IMR-90 (cell line): ENCODE data around the gene MORF4L2. TPM values are rescaled to one million over a fixed set of nuclear protein-coding genes. Genes with fewer than 3 reads are reported as not detected.

Source experiments
- ATAC-seq: fragments of 200-7000 bp; cut with Tn5 transposase; 2 replicates; pipeline ENCODE4 v1.9.1; 2020; ENCODE audit warnings: low read depth, mild to moderate bottlenecking, moderate library complexity
- BruUV-seq: library from RNA; stranded (reverse); fragments of 400-500 nt; replicated peaks from 2 replicates; lab custom pipeline; 2021; lab: Mats Ljungman, UMichigan
- CTCF ChIA-PET: fragments of 300-600 bp; formaldehyde crosslinking; extraction: SDS; loops from one replicate; lab custom pipeline; 2021; ENCODE audit warnings: antibody characterized with exemption; lab: Yijun Ruan, JAX
- POLR2A ChIA-PET: fragments of 300-600 bp; sonication (Branson Sonifier 250); formaldehyde crosslinking; loops from one replicate; lab custom pipeline; 2022; ENCODE audit warnings: antibody characterized with exemption; ENCODE audit not compliant: unreplicated experiment; lab: Charles Lee
- DNase-seq: peaks from one replicate; pipeline ENCODE4 v3.0.0; 2013
- H2AFZ ChIP-seq: replicated peaks from 2 replicates; pipeline ENCODE3; 2013; ENCODE audit warnings: low read length, mild to moderate bottlenecking; ENCODE audit not compliant: poor library complexity
- H2AK5ac ChIP-seq: 2 replicates; pipeline ENCODE4 v1.6.1; 2013; ENCODE audit warnings: low read depth, low read length, inconsistent platforms
- H2AK9ac ChIP-seq: replicated peaks from 2 replicates; pipeline ENCODE3; 2013; ENCODE audit warnings: mild to moderate bottlenecking, low read depth, low read length, moderate library complexity; ENCODE audit not compliant: poor library complexity
- H2BK120ac ChIP-seq: 2 replicates; pipeline ENCODE4 v1.6.1; 2013; ENCODE audit warnings: low read depth, low read length, inconsistent platforms
- H2BK15ac ChIP-seq: 3 replicates; pipeline ENCODE4 v1.6.1; 2013; ENCODE audit warnings: low read depth, low read length, inconsistent platforms
- H2BK20ac ChIP-seq: 2 replicates; pipeline ENCODE4 v1.6.1; 2013; ENCODE audit warnings: low read depth, mild to moderate bottlenecking, inconsistent platforms, low read length, moderate library complexity
- H2BK5ac ChIP-seq: 2 replicates; pipeline ENCODE4 v1.6.1; 2013; ENCODE audit warnings: mild to moderate bottlenecking, low read depth, low read length, inconsistent platforms; ENCODE audit not compliant: poor library complexity, severe bottlenecking
- H3K14ac ChIP-seq: replicated peaks from 2 replicates; pipeline ENCODE4 v1.6.1; 2013; ENCODE audit warnings: low read depth, low read length, inconsistent platforms
- H3K18ac ChIP-seq: 2 replicates; pipeline ENCODE4 v1.6.1; 2013; ENCODE audit warnings: low read depth, low read length, control low read depth
- H3K23ac ChIP-seq: 2 replicates; pipeline ENCODE4 v1.6.1; 2013; ENCODE audit warnings: low read depth, low read length, inconsistent platforms
- H3K27ac ChIP-seq: 2 replicates; pipeline ENCODE4 v1.5.1; 2013; ENCODE audit warnings: mild to moderate bottlenecking, control low read depth, low read length; ENCODE audit not compliant: insufficient read depth
- H3K27me3 ChIP-seq: 2 replicates; pipeline ENCODE4 v1.6.1; 2013; ENCODE audit warnings: low read length; ENCODE audit not compliant: control insufficient read depth, insufficient read depth
- H3K36me3 ChIP-seq: 2 replicates; pipeline ENCODE4 v1.6.1; 2013; ENCODE audit warnings: low read length, mixed read lengths; ENCODE audit not compliant: control insufficient read depth, insufficient read depth
- H3K4ac ChIP-seq: 2 replicates; pipeline ENCODE4 v1.6.1; 2013; ENCODE audit warnings: low read depth, low read length, inconsistent platforms
- H3K4me1 ChIP-seq: 2 replicates; pipeline ENCODE4 v1.6.1; 2013; ENCODE audit warnings: low read length, mixed read lengths; ENCODE audit not compliant: control insufficient read depth, insufficient read depth
- H3K4me2 ChIP-seq: 2 replicates; pipeline ENCODE4 v1.6.1; 2013; ENCODE audit warnings: low read depth, mild to moderate bottlenecking, control low read depth, low read length, moderate library complexity
- H3K4me3 ChIP-seq: 2 replicates; pipeline ENCODE4 v1.5.1; 2013; ENCODE audit warnings: low read depth, mild to moderate bottlenecking, control low read depth, low read length, moderate library complexity; ENCODE audit not compliant: insufficient read depth
- H3K56ac ChIP-seq: 2 replicates; pipeline ENCODE4 v1.6.1; 2013; ENCODE audit warnings: low read length, inconsistent platforms; ENCODE audit not compliant: insufficient read depth; ENCODE audit errors: extremely low read depth
- H3K79me1 ChIP-seq, 2 experiments: 2 replicates each; pipeline ENCODE4 v1.6.1; 2013; ENCODE audit warnings: low read length in 2 of 2, inconsistent platforms in 1 of 2, low read depth in 1 of 2
- H3K9ac ChIP-seq: 2 replicates; pipeline ENCODE4 v1.6.1; 2013; ENCODE audit warnings: low read depth, low read length, control low read depth
- H3K9me1 ChIP-seq: 2 replicates; pipeline ENCODE4 v1.6.1; 2013; ENCODE audit warnings: low read length, inconsistent platforms; ENCODE audit not compliant: insufficient read depth
- H3K9me3 ChIP-seq: 2 replicates; pipeline ENCODE4 v1.6.1; 2013; ENCODE audit warnings: low read length; ENCODE audit not compliant: control insufficient read depth, insufficient read depth
- H4K20me1 ChIP-seq: 2 replicates; pipeline ENCODE4 v1.6.1; 2013; ENCODE audit warnings: low read length, inconsistent platforms; ENCODE audit not compliant: insufficient read depth
- H4K5ac ChIP-seq: 2 replicates; pipeline ENCODE4 v1.6.1; 2013; ENCODE audit warnings: mild to moderate bottlenecking, low read depth, low read length, control low read depth
- H4K8ac ChIP-seq, 2 experiments: 2 replicates each; pipeline ENCODE4 v1.6.1; 2013; ENCODE audit warnings: low read depth in 2 of 2, low read length in 2 of 2, control low read depth in 1 of 2, inconsistent platforms in 1 of 2
- H4K91ac ChIP-seq: 2 replicates; pipeline ENCODE4 v1.6.1; 2013; ENCODE audit warnings: low read depth, low read length, inconsistent platforms; ENCODE audit not compliant: insufficient read depth
- ELK1 ChIP-seq: fragments of 150-350 bp; IDR thresholded peaks from 2 replicates; pipeline ENCODE4 v1.6.1; 2016; ENCODE audit warnings: low read depth, mild to moderate bottlenecking, low read length, moderate library complexity, borderline replicate concordance
- FOS ChIP-seq: fragments of 150-350 bp; IDR thresholded peaks from 2 replicates; pipeline ENCODE4 v1.6.1; 2016; ENCODE audit warnings: low read depth, low read length
- MAFK ChIP-seq: IDR thresholded peaks from 2 replicates; pipeline ENCODE4 v1.6.1; 2012; ENCODE audit warnings: low read depth, low read length, improper control_type of control experiment
- MAZ ChIP-seq: IDR thresholded peaks from 2 replicates; pipeline ENCODE4 v1.6.1; 2012; ENCODE audit warnings: low read depth, mild to moderate bottlenecking, low read length, improper control_type of control experiment, moderate library complexity, borderline replicate concordance
- NFE2L2 ChIP-seq: fragments of 150-350 bp; IDR thresholded peaks from 2 replicates; pipeline ENCODE4 v1.6.1; 2016; ENCODE audit warnings: low read depth, mild to moderate bottlenecking, low read length
- POLR2A ChIP-seq: IDR thresholded peaks from 2 replicates; pipeline ENCODE4 v1.6.1; 2012; ENCODE audit warnings: mild to moderate bottlenecking, low read depth, low read length
- RCOR1 ChIP-seq: IDR thresholded peaks from 2 replicates; pipeline ENCODE4 v1.6.1; 2012; ENCODE audit warnings: mild to moderate bottlenecking, low read length, improper control_type of control experiment; ENCODE audit not compliant: insufficient replicate concordance
- RFX5 ChIP-seq: IDR thresholded peaks from 2 replicates; pipeline ENCODE4 v1.8.0; 2012; ENCODE audit warnings: low read depth, mild to moderate bottlenecking, low read length, moderate library complexity
- USF2 ChIP-seq: fragments of 150-350 bp; IDR thresholded peaks from 2 replicates; pipeline ENCODE4 v1.6.1; 2017; ENCODE audit warnings: mild to moderate bottlenecking, antibody characterized with exemption, low read length, low read depth
- WGBS, 2 experiments: methylation state at CpG; one replicate each; pipeline versions ENCODE4 v1.1.5 to v1.1.7; 2013; ENCODE audit warnings: missing lambda C conversion rate in 2 of 2; ENCODE audit not compliant: insufficient read length in 1 of 2; ENCODE audit errors: extremely low coverage in 2 of 2; 5-methylcytosine and 5-hydroxymethylcytosine counted together
- dilution Hi-C: fragments of 300-500 bp; cut with HindIII; formaldehyde crosslinking; loops from one replicate; pipeline ENCODE4 v1.14.3; 2018; ENCODE audit warnings: low sequenced_read_pairs; ENCODE audit not compliant: unreplicated experiment
- in situ Hi-C: fragments of 300-500 bp; cut with MboI; formaldehyde crosslinking; loops from 3 replicates; pipeline ENCODE4 v1.14.3; 2019; ENCODE audit warnings: low sequenced_read_pairs, inconsistent platforms, mixed read lengths
- intact Hi-C: fragments of 100-400 bp; cut with micrococcal nuclease; formaldehyde crosslinking; loops from 2 replicates; pipeline ENCODE4 v1.10.0; 2022
- polyA plus RNA-seq, 3 experiments: library from polyadenylated mRNA; depleted of rRNA; stranded (reverse); fragments of >200 nt; gene quantifications; 2 replicates each; pipeline ENCODE4 v1.2.3, GENCODE V29; 2012; ENCODE audit warnings: low replicate concordance in 1 of 3
- total RNA-seq: library from RNA; depleted of rRNA; stranded (reverse); fragments of >200 nt; gene quantifications from 2 replicates; pipeline ENCODE4 v1.2.3, GENCODE V29; 2012
- TF ChIP-seq, protein P1 (sequence below): conservative IDR thresholded peaks from 2 replicates; pipeline ENCODE4 v1.5.1; 2012; ENCODE audit warnings: mild to moderate bottlenecking, low read depth, low read length, improper control_type of control experiment

MORF4L2 gene
- total and polyA plus RNA-seq, 2 of the 4 experiments (the other 2 are of a cell fraction), result 795 to 1,218 TPM

DNA sequence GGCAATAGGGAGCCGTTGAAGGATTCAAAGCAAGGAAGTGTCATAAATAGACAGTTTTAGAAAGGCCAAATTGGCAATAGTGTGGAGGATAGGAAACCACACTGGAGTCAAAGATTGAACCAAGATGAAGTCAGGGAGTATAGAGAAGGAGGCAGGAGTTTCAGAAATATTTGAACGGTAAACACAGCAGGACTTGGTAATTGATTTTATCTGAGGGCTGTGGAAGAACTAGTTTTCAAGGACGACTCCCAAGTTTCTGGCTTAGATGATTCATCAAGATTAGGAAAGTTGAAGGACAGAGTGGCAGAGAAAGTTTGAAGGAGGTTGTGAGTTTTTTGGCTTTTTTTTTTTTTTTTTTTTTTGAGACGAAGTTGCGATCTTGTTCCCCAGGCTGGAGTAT lies 12.7 kb upstream of the MORF4L2 start:
- no peak overlapping the region for H2BK20ac ChIP-seq
- no peaks in the 10 kb centered on the region; the same call in 1 of the 2 replicates for H3K9me3 ChIP-seq
- H3K4me1 ChIP-seq, result no peaks in the 10 kb centered on the region
- H4K20me1 ChIP-seq, result no peaks in the 10 kb centered on the region
- no peak overlapping the region for H3K4me2 ChIP-seq
- no peak for TF ChIP-seq USF2
- TF ChIP-seq ELK1, result no peak
- TF ChIP-seq RFX5, result no peak
- no peak for TF ChIP-seq FOS
- TF ChIP-seq, protein P1, sequence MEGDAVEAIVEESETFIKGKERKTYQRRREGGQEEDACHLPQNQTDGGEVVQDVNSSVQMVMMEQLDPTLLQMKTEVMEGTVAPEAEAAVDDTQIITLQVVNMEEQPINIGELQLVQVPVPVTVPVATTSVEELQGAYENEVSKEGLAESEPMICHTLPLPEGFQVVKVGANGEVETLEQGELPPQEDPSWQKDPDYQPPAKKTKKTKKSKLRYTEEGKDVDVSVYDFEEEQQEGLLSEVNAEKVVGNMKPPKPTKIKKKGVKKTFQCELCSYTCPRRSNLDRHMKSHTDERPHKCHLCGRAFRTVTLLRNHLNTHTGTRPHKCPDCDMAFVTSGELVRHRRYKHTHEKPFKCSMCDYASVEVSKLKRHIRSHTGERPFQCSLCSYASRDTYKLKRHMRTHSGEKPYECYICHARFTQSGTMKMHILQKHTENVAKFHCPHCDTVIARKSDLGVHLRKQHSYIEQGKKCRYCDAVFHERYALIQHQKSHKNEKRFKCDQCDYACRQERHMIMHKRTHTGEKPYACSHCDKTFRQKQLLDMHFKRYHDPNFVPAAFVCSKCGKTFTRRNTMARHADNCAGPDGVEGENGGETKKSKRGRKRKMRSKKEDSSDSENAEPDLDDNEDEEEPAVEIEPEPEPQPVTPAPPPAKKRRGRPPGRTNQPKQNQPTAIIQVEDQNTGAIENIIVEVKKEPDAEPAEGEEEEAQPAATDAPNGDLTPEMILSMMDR, result no peak
- no peak for TF ChIP-seq RCOR1
- TF ChIP-seq MAZ, result no peak
- TF ChIP-seq POLR2A, result no peak
- no peak for TF ChIP-seq NFE2L2
- TF ChIP-seq MAFK, result no peak
- no peak overlapping the region for H2AFZ ChIP-seq
- BruUV-seq, result no TSS peak
- no peak overlapping the region for H4K8ac ChIP-seq
- ChIA-PET CTCF (no interaction called here), POLR2A (no interaction called here)
- H3K14ac ChIP-seq, result no peak overlapping the region
- H3K79me1 ChIP-seq, result no peaks in the 10 kb centered on the region
- H3K18ac ChIP-seq, result no peak overlapping the region
- H4K5ac ChIP-seq, result no peak overlapping the region
- H3K27me3 ChIP-seq, result peaks cover 12% of the 10 kb centered on the region
- H2AK5ac ChIP-seq, result no peak overlapping the region
- intact Hi-C loops (no loop called here), dilution Hi-C loops (no loop called here), in situ Hi-C loops (loop anchor here (10.0 to 25.0 kb wide), 2 partner anchors 106 to 438 kb away; no protein-coding TSS in a partner anchor)
- no peak for ATAC-seq
- no peak overlapping the region for H4K91ac ChIP-seq
- no peaks in the 10 kb centered on the region for H3K9me1 ChIP-seq
- 82% methylated on average over 2 of the region's 5 CpGs; no CpG with 5 or more reads in 1 of the 2 experiments for WGBS, 2 experiments
- H2AK9ac ChIP-seq, result no peak overlapping the region
- no peak for DNase-seq
- no peak overlapping the region for H3K56ac ChIP-seq
- no peaks in the 10 kb centered on the region for H3K36me3 ChIP-seq
- H3K9ac ChIP-seq, result no peak overlapping the region
- H3K4me3 ChIP-seq, result no peak overlapping the region
- H3K27ac ChIP-seq, result no peak overlapping the region
- no peak overlapping the region for H2BK15ac ChIP-seq
- H2BK120ac ChIP-seq, result no peak overlapping the region
- H3K4ac ChIP-seq, result no peak overlapping the region
- H2BK5ac ChIP-seq, result no peak overlapping the region
- no peak overlapping the region for H3K23ac ChIP-seq
